HG03565 (cell line): Measurements from ENCODE around the gene PDX1.
A peak's percentile ranks its signal among the peaks of the same experiment; 100 is the strongest.

Experiments used
- ATAC-seq: cut with Tn5 transposase; IDR thresholded peaks from one replicate; pipeline ENCODE4 v1.9.1; 2021; ENCODE audit warnings: mild to moderate bottlenecking, moderate library complexity; ENCODE audit not compliant: unreplicated experiment

Gene PDX1

GRCh38 chr13:27921961-27922882, 2.4 kb downstream of the PDX1 start:
- ATAC-seq = no peak

- ATAC-seq = no peak
Observed at GRCh38 chr13:27922883-27923612, 3.2 kb downstream of the PDX1 start.

GRCh38 chr13:27923794-27924528, 4.2 kb downstream of the PDX1 start:
- no peak for ATAC-seq

- ATAC-seq = no peak
Observed at GRCh38 chr13:27924529-27925141, 4.8 kb downstream of the PDX1 start.

- ATAC-seq = no peak
Observed at GRCh38 chr13:27925220-27925991, 5.6 kb downstream of the PDX1 start.

- ATAC-seq = no peak
Observed at GRCh38 chr13:27926644-27927434, 7.0 kb downstream of the PDX1 start.

- no peak for ATAC-seq
Observed at GRCh38 chr13:27927444-27928352, 7.9 kb downstream of the PDX1 start.

GRCh38 chr13:27928353-27928804, 8.6 kb downstream of the PDX1 start:
- ATAC-seq = no peak

- no peak for ATAC-seq
Observed at GRCh38 chr13:27928805-27929753, 9.3 kb downstream of the PDX1 start.

- no peak for ATAC-seq
Observed at GRCh38 chr13:27929868-27930267, 10.1 kb downstream of the PDX1 start.

GRCh38 chr13:27933118-27933517, 13.3 kb downstream of the PDX1 start:
- no peak for ATAC-seq

- no peak for ATAC-seq
Observed at GRCh38 chr13:27933580-27934328, 14.0 kb downstream of the PDX1 start.

- ATAC-seq = no peak
Observed at GRCh38 chr13:27942972-27943371, 23.2 kb downstream of the PDX1 start.

GRCh38 chr13:27952876-27953675, 33.3 kb downstream of the PDX1 start:
- no peak for ATAC-seq

- ATAC-seq = peak; percentile 81
Observed at GRCh38 chr13:27953676-27954405, 34.0 kb downstream of the PDX1 start.
